Globus pallidus (tissue), 1 donor: ENCODE data around the gene TTC34.
A peak's percentile ranks its signal among the peaks of the same experiment; 100 is the strongest.
"Not testable (repeated sequence)": the region's sequence is repeated elsewhere in the genome, so short reads cannot be mapped to it uniquely, and the experiment has no call there.

Experiments
- DNase-seq: peaks from one replicate; pipeline ENCODE4 v3.0.0-alpha.2; 2015; ENCODE audit warnings: low spot score

Gene TTC34

GRCh38 chr1:2798958-2799357, 2.5 kb downstream of the TTC34 start:
- not testable (repeated sequence) for DNase-seq

GRCh38 chr1:2797741-2798016, 3.8 kb downstream of the TTC34 start:
- DNase-seq = no peak

- DNase-seq = no peak
These were observed 4.4 kb downstream of the TTC34 start for GRCh38 chr1:2796890-2797740.

GRCh38 chr1:2795926-2796325, 5.6 kb downstream of the TTC34 start:
- DNase-seq = no peak

GRCh38 chr1:2791027-2791760, 10.3 kb downstream of the TTC34 start:
- DNase-seq = no peak

- no peak for DNase-seq
These were observed 11.4 kb downstream of the TTC34 start for GRCh38 chr1:2789986-2790581.

- peak; percentile 7 for DNase-seq
These were observed 12.1 kb downstream of the TTC34 start for GRCh38 chr1:2789164-2789985.

GRCh38 chr1:2788506-2789163, 12.9 kb downstream of the TTC34 start:
- DNase-seq = no peak

GRCh38 chr1:2787163-2787911, 14.2 kb downstream of the TTC34 start:
- no peak for DNase-seq

- peak; percentile 5 for DNase-seq
These were observed 14.9 kb downstream of the TTC34 start for GRCh38 chr1:2786329-2787162.

- DNase-seq = no peak
These were observed 15.7 kb downstream of the TTC34 start for GRCh38 chr1:2785631-2786328.

GRCh38 chr1:2784854-2785630, 16.5 kb downstream of the TTC34 start:
- DNase-seq = no peak

GRCh38 chr1:2783435-2784397, 17.8 kb downstream of the TTC34 start:
- no peak for DNase-seq

GRCh38 chr1:2783069-2783434, 18.4 kb downstream of the TTC34 start:
- DNase-seq = no peak

GRCh38 chr1:2781627-2782026, 19.9 kb downstream of the TTC34 start:
- DNase-seq = no peak

GRCh38 chr1:2778220-2778592, 23.3 kb downstream of the TTC34 start:
- no peak for DNase-seq

- no peak for DNase-seq
These were observed 23.9 kb downstream of the TTC34 start for GRCh38 chr1:2777424-2778219.
